Heart left ventricle (tissue), 16 donors: Measurements from ENCODE around the gene TMEM59. TPM values are rescaled to one million over a fixed set of nuclear protein-coding genes. Genes with fewer than 3 reads are reported as not detected.

Experiments used
- ATAC-seq, 4 donors: fragments of 200-7000 bp; cut with Tn5 transposase; one replicate each; pipeline ENCODE4 v1.9.1; 2020 to 2022; ENCODE audit warnings: moderate library complexity in 4 of 4, mild to moderate bottlenecking in 3 of 4, moderate number of reproducible peaks in 1 of 4
- DNase-seq, 5 donors: peaks; one replicate each; pipeline ENCODE4 v3.0.0-alpha.2; 2020
- H3K27ac ChIP-seq, 12 donors: fragments of 200-600 bp; sonication (generic) in 4 of 12; one replicate each; pipeline versions ENCODE4 v1.5.0 to v1.8.0; 2016 to 2022; ENCODE audit warnings: mild to moderate bottlenecking in 2 of 12
- H3K27me3 ChIP-seq, 9 donors: fragments of 200-600 bp; sonication (generic) in 2 of 9; one replicate each; pipeline versions ENCODE4 v1.5.1 to v1.8.0; 2016 to 2022; ENCODE audit warnings: mild to moderate bottlenecking in 3 of 9
- H3K36me3 ChIP-seq, 9 donors: fragments of 200-600 bp; sonication (generic) in 2 of 9; one replicate each; pipeline versions ENCODE4 v1.5.0 to v1.8.0; 2018 to 2022; ENCODE audit warnings: mild to moderate bottlenecking in 2 of 9
- H3K4me1 ChIP-seq, 12 donors: fragments of 200-600 bp; sonication (generic) in 4 of 12; one replicate each; pipeline versions ENCODE4 v1.5.0 to v1.8.0; 2016 to 2022; ENCODE audit warnings: mild to moderate bottlenecking in 3 of 12
- H3K4me3 ChIP-seq, 12 donors: fragments of 200-600 bp; sonication (generic) in 4 of 12; one replicate each; pipeline versions ENCODE4 v1.5.0 to v1.8.0; 2017 to 2022; ENCODE audit warnings: mild to moderate bottlenecking in 9 of 12, moderate library complexity in 4 of 12
- H3K9me3 ChIP-seq, 12 donors: fragments of 200-600 bp; sonication (generic) in 4 of 12; one replicate each; pipeline versions ENCODE4 v1.5.0 to v1.8.0; 2016 to 2022; ENCODE audit warnings: mild to moderate bottlenecking in 1 of 12
- POLR2A ChIP-seq, 2 donors: fragments of 450-650 bp; IDR thresholded peaks; one replicate each; pipeline ENCODE4 v1.6.1; 2017; ENCODE audit warnings: antibody characterized with exemption in 2 of 2, mild to moderate bottlenecking in 2 of 2, moderate library complexity in 2 of 2
- WGBS, 4 donors: extraction: QIAGEN DNeasy Blood & Tissue Kit in 2 of 4; methylation state at CpG; one replicate each; pipeline versions ENCODE4 v1.1.5 to v1.1.7; 2013 to 2018; 5-methylcytosine and 5-hydroxymethylcytosine counted together
- intact Hi-C, 10 donors: fragments of 100-400 bp; cut with DNase I; formaldehyde crosslinking; loops; one replicate each; pipeline versions ENCODE4 v1.11.1 to v1.14.2; 2022
- polyA plus RNA-seq, 2 donors: library from polyadenylated mRNA; stranded (reverse); fragments of 200-250 nt; gene quantifications; one replicate each; pipeline ENCODE4 v1.2.3, GENCODE V29; 2013
- total RNA-seq, 9 donors: library from RNA; depleted of rRNA in 2 of 9; stranded (reverse); fragments of >200 nt in 2 of 9; fragmentation: NEBNext Ultra II Directional in 3 of 9; extraction: Animal tissue kit (Norgen Biotek cat#: 25700) in 3 of 9; gene quantifications; one replicate each; pipeline versions ENCODE4 v1.1.0 to v1.2.4, GENCODE V29; 2016 to 2023
- TF ChIP-seq, protein P1 (sequence below), 12 donors: fragments of 200-600 bp; sonication (generic) in 4 of 12; IDR thresholded peaks; one replicate each; pipeline versions ENCODE4 v1.5.0 to v1.8.0; 2018 to 2022; ENCODE audit warnings: antibody characterized with exemption in 12 of 12, mild to moderate bottlenecking in 5 of 12
- donor health status: ischemic (EF 13 %, LVEDD 7.1; RV severe dilation, severe dysfunction).
- donor health status: healthy with polysubstance abuse.
- donor health status: DM: no; HTN: yes; CAD: no.
- donor health status: DM: no; HTN: no; CAD: no.
- donor health status: ischemic (EF 25% LVEDD 6.9; RV normal size, moderate dysfunction).
- donor health status: ischemic (EF 25% LVEDD 5.7; RV mildly dilated, moderate dysfunction).
- donor health status: healthy.
- donor health status: DM: yes; HTN: yes; CAD: no.
- donor health status: ischemic (EF 35%, LVEDD 5.7; RV mildly dilated, moderate dysfunction).
- donor health status: nonischemic (EF 11% LVEDD 7.7; RV severe dilation, severe dysfunction).
- donor health status: DM: yes; HTN: yes; CAD: no.
- donor health status: PGD.
- donor health status: ischemic (EF 29% LVEDD 5.4; RV normal size, mild dysfunction).
- donor health status: nonischemic (EF 23%, LVEDD 6.1; RV moderate dilation, normal function).

Gene TMEM59
- total and polyA plus RNA-seq, 11 donors, result 124 to 496 (median 352) TPM

DNA sequence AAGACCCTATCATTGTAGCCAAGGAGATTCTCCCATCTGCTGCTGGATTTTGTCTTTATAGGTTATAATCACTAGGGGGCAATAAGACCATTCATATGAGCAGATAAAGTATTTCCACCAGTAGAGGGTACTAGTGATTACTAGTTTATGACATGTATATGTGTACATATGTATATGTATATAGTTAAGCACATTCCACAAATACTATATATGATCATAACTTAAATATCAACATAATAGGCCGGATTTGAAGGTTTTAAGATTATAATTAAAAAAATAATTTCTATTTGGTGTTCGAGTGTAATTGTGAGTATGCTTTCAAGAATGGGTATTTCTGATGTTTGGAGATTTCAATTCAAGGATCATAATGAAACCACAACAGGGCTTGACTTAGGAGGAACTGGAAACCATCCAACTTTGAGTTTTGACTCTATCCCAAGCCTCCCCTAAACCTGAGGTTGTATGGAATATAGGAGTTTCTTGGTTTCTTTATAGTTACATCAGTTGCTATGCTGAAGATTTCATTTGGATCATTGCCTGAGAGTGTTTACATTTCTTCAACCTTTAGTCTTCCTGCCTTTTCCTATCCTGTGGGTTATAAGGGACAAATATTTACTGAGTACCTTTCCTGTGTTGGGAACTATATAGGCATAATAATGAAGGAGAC lies 17.3 kb upstream of the TMEM59 start:
- H3K4me1 ChIP-seq, result no peaks in the 10 kb centered on the region
- no peaks in the 10 kb centered on the region for H3K9me3 ChIP-seq
- no peak for DNase-seq
- peak; percentile 51 to 72 (median 60) for ATAC-seq
- no peaks in the 10 kb centered on the region for H3K27me3 ChIP-seq
- H3K36me3 ChIP-seq, result peaks cover 0 to 16% (median 0%) of the 10 kb centered on the region in 9 donors
- TF ChIP-seq, protein P1, sequence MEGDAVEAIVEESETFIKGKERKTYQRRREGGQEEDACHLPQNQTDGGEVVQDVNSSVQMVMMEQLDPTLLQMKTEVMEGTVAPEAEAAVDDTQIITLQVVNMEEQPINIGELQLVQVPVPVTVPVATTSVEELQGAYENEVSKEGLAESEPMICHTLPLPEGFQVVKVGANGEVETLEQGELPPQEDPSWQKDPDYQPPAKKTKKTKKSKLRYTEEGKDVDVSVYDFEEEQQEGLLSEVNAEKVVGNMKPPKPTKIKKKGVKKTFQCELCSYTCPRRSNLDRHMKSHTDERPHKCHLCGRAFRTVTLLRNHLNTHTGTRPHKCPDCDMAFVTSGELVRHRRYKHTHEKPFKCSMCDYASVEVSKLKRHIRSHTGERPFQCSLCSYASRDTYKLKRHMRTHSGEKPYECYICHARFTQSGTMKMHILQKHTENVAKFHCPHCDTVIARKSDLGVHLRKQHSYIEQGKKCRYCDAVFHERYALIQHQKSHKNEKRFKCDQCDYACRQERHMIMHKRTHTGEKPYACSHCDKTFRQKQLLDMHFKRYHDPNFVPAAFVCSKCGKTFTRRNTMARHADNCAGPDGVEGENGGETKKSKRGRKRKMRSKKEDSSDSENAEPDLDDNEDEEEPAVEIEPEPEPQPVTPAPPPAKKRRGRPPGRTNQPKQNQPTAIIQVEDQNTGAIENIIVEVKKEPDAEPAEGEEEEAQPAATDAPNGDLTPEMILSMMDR (IDR thresholded peaks at IDR 0.05), result peak; percentile 53 to 90 (median 78)
- TF ChIP-seq POLR2A (IDR thresholded peaks at IDR 0.05), result no peak
- no peak overlapping the region for H3K4me3 ChIP-seq
- WGBS, 4 donors, result 38 to 48% (median 43%) methylated on average over 2 of the region's 2 CpGs
- no peak overlapping the region for H3K27ac ChIP-seq
- intact Hi-C loops, result loop anchor here in 9 of 10 donors (2.0 to 10.0 kb wide), 11 partner anchors 134 to 744 kb away; partner anchors contain the start of genes TTC22 (in 4 of the 9), SSBP3 (in 2 of the 9), CYB5RL (in 1 of the 9) and MRPL37 (in 1 of the 9)

- H3K9me3 ChIP-seq, result no peaks in the 10 kb centered on the region
- intact Hi-C loops, result loop anchor here in 9 of 10 donors (2.0 to 10.0 kb wide), 12 partner anchors 135 to 745 kb away; partner anchors contain the start of genes TTC22 (in 4 of the 9), SSBP3 (in 2 of the 9), CYB5RL (in 1 of the 9) and MRPL37 (in 1 of the 9)
- no peak overlapping the region for H3K27ac ChIP-seq
- no peak for TF ChIP-seq POLR2A (IDR thresholded peaks at IDR 0.05)
- TF ChIP-seq, protein P1 (IDR thresholded peaks at IDR 0.05), result no peak
- ATAC-seq (peak in 3 of 4 donors; percentile 20 to 26 (median 22)), DNase-seq (no peak)
- no peaks in the 10 kb centered on the region for H3K4me1 ChIP-seq
- no peak overlapping the region for H3K4me3 ChIP-seq
- 33 to 56% (median 42%) methylated on average over 1 of the region's 1 CpG for WGBS, 4 donors
- peaks cover 0 to 19% (median 0%) of the 10 kb centered on the region in 9 donors for H3K36me3 ChIP-seq
- no peaks in the 10 kb centered on the region for H3K27me3 ChIP-seq
Measured at GRCh38 chr1:54069791-54070170, 16.8 kb upstream of the TMEM59 start.

DNA sequence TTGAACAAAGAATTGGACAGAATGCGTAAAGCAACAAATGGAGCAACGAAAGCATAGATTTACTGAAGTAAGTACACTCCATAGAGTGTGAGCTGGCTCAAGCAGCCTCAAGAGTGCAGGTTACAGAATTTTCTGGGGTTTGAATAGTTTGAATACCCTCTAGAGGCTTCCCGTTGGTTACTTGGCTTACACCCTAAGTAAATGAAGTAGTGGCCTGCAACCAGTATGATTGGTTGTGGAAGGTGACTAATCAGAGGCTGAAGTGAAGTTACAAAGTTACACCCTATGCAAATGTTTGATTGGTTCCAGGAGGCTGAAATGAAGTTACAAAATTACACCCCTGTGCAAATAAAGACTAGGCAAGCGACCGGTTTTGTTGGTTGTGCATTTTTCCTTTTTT lies 11.3 kb upstream of the TMEM59 start:
- intact Hi-C loops, result no loop called here
- DNase-seq, result no peak

GRCh38 chr1:54054438-54054749 lies 1.4 kb upstream of the TMEM59 start:
- no peak for DNase-seq
- Histone ChIP-seq H3K27me3 (no peaks in the 10 kb centered on the region), H3K4me3 (peak overlapping the region in 11 of 12 donors; percentile 88 to 99 (median 95)), H3K9me3 (no peaks in the 10 kb centered on the region), H3K4me1 (peaks cover 0 to 38% (median 30%) of the 10 kb centered on the region in 12 donors), H3K27ac (peak overlapping the region in 1 of 12 donors; percentile 95), H3K36me3 (peaks cover 0 to 6% (median 0%) of the 10 kb centered on the region in 9 donors)
- intact Hi-C loops, result loop anchor here in 6 of 10 donors (5.0 to 10.0 kb wide), 10 partner anchors 107 to 353 kb away; partner anchors contain the start of genes IFT25 (in 4 of the 6), LRRC42 (in 4 of the 6), YIPF1 (in 3 of the 6) and DIO1 (in 1 of the 6)
- ATAC-seq, result no peak
- TF ChIP-seq, protein P1 (IDR thresholded peaks at IDR 0.05), result no peak
- TF ChIP-seq POLR2A (IDR thresholded peaks at IDR 0.05), result no peak
- 45 to 61% (median 57%) methylated on average over 5 of the region's 5 CpGs for WGBS, 4 donors

More for the DNA sequence above, 11.3 kb upstream of the TMEM59 start:
- no peak overlapping the region for H3K4me3 ChIP-seq
- H3K27ac ChIP-seq, result no peak overlapping the region
- no peaks in the 10 kb centered on the region for H3K4me1 ChIP-seq
- H3K27me3 ChIP-seq, result no peaks in the 10 kb centered on the region
- no peak for TF ChIP-seq POLR2A (IDR thresholded peaks at IDR 0.05)
- TF ChIP-seq, protein P1 (IDR thresholded peaks at IDR 0.05), result no peak
- no peak for ATAC-seq
- no peaks in the 10 kb centered on the region for H3K9me3 ChIP-seq
- peaks cover 0 to 4% (median 0%) of the 10 kb centered on the region in 9 donors for H3K36me3 ChIP-seq
- 86 to 95% (median 92%) methylated on average over 5 of the region's 5 CpGs for WGBS, 4 donors
